Measurements from ENCODE around the gene ZBTB20. TPM values are rescaled to one million over a fixed set of nuclear protein-coding genes. Genes with fewer than 3 reads are reported as not detected.

Gene ZBTB20
- total and polyA plus RNA-seq, 5 donors from 2014 or later = 10.1 to 58.2 (median 13.2) TPM

GRCh38 chr3:114718898-114719210, 428.2 kb downstream of the ZBTB20 start:
- H3K36me3 Mint-ChIP-seq = peaks cover 16% of the 10 kb centered on the region
- peaks cover 0 to 1% (median 0%) of the 10 kb centered on the region in 7 donors for H3K9me3 Mint-ChIP-seq
- Histone ChIP-seq H3K4me1 (ENCODE audit: control insufficient read depth, insufficient read depth, low read length, poor library complexity, severe bottlenecking) (peaks cover 18% of the 10 kb centered on the region), H3K27ac (ENCODE audit: insufficient read depth, low read length, poor library complexity, severe bottlenecking) (no peak overlapping the region), H3K36me3 (ENCODE audit: control insufficient read depth, insufficient read depth, low read length) (no peaks in the 10 kb centered on the region), H3K27me3 (ENCODE audit: control insufficient read depth, insufficient read depth, low read length) (no peaks in the 10 kb centered on the region), H3K9me3 (ENCODE audit: control insufficient read depth in 2 of 2, low read length in 2 of 2) (no peaks in the 10 kb centered on the region), H3K4me3 (ENCODE audit: low read depth, low read length) (no peak overlapping the region)
- no peaks in the 10 kb centered on the region for H3K27me3 Mint-ChIP-seq
- no peak overlapping the region for H3K4me3 Mint-ChIP-seq
- ATAC-seq (ENCODE audit: low read depth in 2 of 2) (no peak), DNase-seq (no peak)
- peaks cover 30 to 54% (median 38%) of the 10 kb centered on the region in 4 donors for H3K4me1 Mint-ChIP-seq
- H3K27ac Mint-ChIP-seq = no peak overlapping the region

GRCh38 chr3:114718071-114718897, 428.8 kb downstream of the ZBTB20 start:
- Mint-ChIP-seq H3K36me3 (peaks cover 18% of the 10 kb centered on the region), H3K27me3 (no peaks in the 10 kb centered on the region), H3K4me3 (no peak overlapping the region), H3K27ac (no peak overlapping the region), H3K4me1 (peaks cover 27 to 52% (median 36%) of the 10 kb centered on the region in 4 donors), H3K9me3 (peaks cover 0 to 1% (median 0%) of the 10 kb centered on the region in 7 donors)
- DNase-seq (no peak), ATAC-seq (ENCODE audit: low read depth in 2 of 2) (no peak)
- Histone ChIP-seq H3K4me3 (ENCODE audit: low read depth, low read length) (no peak overlapping the region), H3K4me1 (ENCODE audit: control insufficient read depth, insufficient read depth, low read length, poor library complexity, severe bottlenecking) (peaks cover 18% of the 10 kb centered on the region), H3K27me3 (ENCODE audit: control insufficient read depth, insufficient read depth, low read length) (no peaks in the 10 kb centered on the region), H3K36me3 (ENCODE audit: control insufficient read depth, insufficient read depth, low read length) (no peaks in the 10 kb centered on the region), H3K9me3 (ENCODE audit: control insufficient read depth in 2 of 2, low read length in 2 of 2) (no peaks in the 10 kb centered on the region), H3K27ac (ENCODE audit: insufficient read depth, low read length, poor library complexity, severe bottlenecking) (no peak overlapping the region)

- H3K27me3 ChIP-seq (ENCODE audit: control insufficient read depth, insufficient read depth, low read length) = no peaks in the 10 kb centered on the region
- H3K27ac ChIP-seq (ENCODE audit: insufficient read depth, low read length, poor library complexity, severe bottlenecking) = no peak overlapping the region
- ATAC-seq (ENCODE audit: low read depth in 2 of 2) (no peak), DNase-seq (no peak)
- H3K9me3 Mint-ChIP-seq = peaks cover 0 to 1% (median 0%) of the 10 kb centered on the region in 7 donors
- no peaks in the 10 kb centered on the region for H3K36me3 ChIP-seq (ENCODE audit: control insufficient read depth, insufficient read depth, low read length)
- no peaks in the 10 kb centered on the region for H3K27me3 Mint-ChIP-seq
- no peaks in the 10 kb centered on the region for H3K9me3 ChIP-seq (ENCODE audit: control insufficient read depth in 2 of 2, low read length in 2 of 2)
- no peak overlapping the region for H3K4me3 ChIP-seq (ENCODE audit: low read depth, low read length)
- H3K4me1 Mint-ChIP-seq = peaks cover 14 to 38% (median 24%) of the 10 kb centered on the region in 4 donors
- peaks cover 11% of the 10 kb centered on the region for H3K4me1 ChIP-seq (ENCODE audit: control insufficient read depth, insufficient read depth, low read length, poor library complexity, severe bottlenecking)
- H3K36me3 Mint-ChIP-seq = peaks cover 18% of the 10 kb centered on the region
- H3K27ac Mint-ChIP-seq = no peak overlapping the region
- no peak overlapping the region for H3K4me3 Mint-ChIP-seq
These were observed 430.2 kb downstream of the ZBTB20 start for GRCh38 chr3:114716916-114717315.

GRCh38 chr3:114716126-114716525, 431.0 kb downstream of the ZBTB20 start:
- ATAC-seq (ENCODE audit: low read depth in 2 of 2) = no peak
- Mint-ChIP-seq H3K36me3 (peaks cover 22% of the 10 kb centered on the region), H3K4me1 (peaks cover 11 to 30% (median 17%) of the 10 kb centered on the region in 4 donors), H3K27ac (no peak overlapping the region), H3K27me3 (no peaks in the 10 kb centered on the region), H3K4me3 (no peak overlapping the region), H3K9me3 (peaks cover 0 to 1% (median 0%) of the 10 kb centered on the region in 7 donors)
- Histone ChIP-seq H3K36me3 (ENCODE audit: control insufficient read depth, insufficient read depth, low read length) (no peaks in the 10 kb centered on the region), H3K27ac (ENCODE audit: insufficient read depth, low read length, poor library complexity, severe bottlenecking) (no peak overlapping the region), H3K4me1 (ENCODE audit: control insufficient read depth, insufficient read depth, low read length, poor library complexity, severe bottlenecking) (peaks cover 3% of the 10 kb centered on the region), H3K4me3 (ENCODE audit: low read depth, low read length) (no peak overlapping the region), H3K27me3 (ENCODE audit: control insufficient read depth, insufficient read depth, low read length) (no peaks in the 10 kb centered on the region), H3K9me3 (ENCODE audit: control insufficient read depth in 2 of 2, low read length in 2 of 2) (no peaks in the 10 kb centered on the region)
- DNase-seq = no peak

DNA sequence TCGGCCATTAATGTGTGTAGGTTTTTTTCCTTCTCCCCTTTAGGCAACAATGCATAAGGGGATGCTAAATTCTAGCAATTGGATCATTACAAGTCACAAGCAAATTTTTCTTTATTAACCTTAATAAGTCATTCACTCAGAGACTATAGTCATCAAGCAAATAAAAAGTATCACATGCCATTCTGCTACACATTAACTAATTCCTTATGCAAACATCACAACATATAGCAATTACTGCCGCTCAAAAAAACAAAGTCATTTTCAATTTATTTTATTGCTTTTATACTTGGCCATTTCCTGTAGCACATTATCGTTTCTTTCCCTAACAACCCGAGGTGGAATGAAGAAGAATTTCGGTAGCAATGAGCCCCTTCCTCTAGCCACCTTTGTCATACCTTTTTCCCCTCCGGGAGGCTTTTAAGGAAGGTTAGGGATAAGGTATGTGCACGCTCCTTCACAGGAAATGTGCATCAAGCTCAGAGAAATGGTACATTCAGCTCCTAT, 432.1 kb downstream of the ZBTB20 start:
- no peaks in the 10 kb centered on the region for H3K9me3 ChIP-seq (ENCODE audit: control insufficient read depth in 2 of 2, low read length in 2 of 2)
- Mint-ChIP-seq H3K4me1 (peaks cover 8 to 23% (median 11%) of the 10 kb centered on the region in 4 donors), H3K4me3 (no peak overlapping the region), H3K27me3 (no peaks in the 10 kb centered on the region), H3K36me3 (peaks cover 30% of the 10 kb centered on the region), H3K9me3 (no peaks in the 10 kb centered on the region), H3K27ac (no peak overlapping the region)
- no peak overlapping the region for H3K27ac ChIP-seq (ENCODE audit: insufficient read depth, low read length, poor library complexity, severe bottlenecking)
- no peaks in the 10 kb centered on the region for H3K4me1 ChIP-seq (ENCODE audit: control insufficient read depth, insufficient read depth, low read length, poor library complexity, severe bottlenecking)
- ATAC-seq (ENCODE audit: low read depth in 2 of 2) = no peak
- no peaks in the 10 kb centered on the region for H3K27me3 ChIP-seq (ENCODE audit: control insufficient read depth, insufficient read depth, low read length)
- no peak for DNase-seq
- no peaks in the 10 kb centered on the region for H3K36me3 ChIP-seq (ENCODE audit: control insufficient read depth, insufficient read depth, low read length)
- H3K4me3 ChIP-seq (ENCODE audit: low read depth, low read length) = no peak overlapping the region

- peaks cover 8 to 19% (median 11%) of the 10 kb centered on the region in 4 donors for H3K4me1 Mint-ChIP-seq
- no peak overlapping the region for H3K27ac Mint-ChIP-seq
- H3K4me1 ChIP-seq (ENCODE audit: control insufficient read depth, insufficient read depth, low read length, poor library complexity, severe bottlenecking) = no peaks in the 10 kb centered on the region
- H3K27me3 ChIP-seq (ENCODE audit: control insufficient read depth, insufficient read depth, low read length) = no peaks in the 10 kb centered on the region
- H3K9me3 ChIP-seq (ENCODE audit: control insufficient read depth in 2 of 2, low read length in 2 of 2) = no peaks in the 10 kb centered on the region
- ATAC-seq (ENCODE audit: low read depth in 2 of 2) (no peak), DNase-seq (no peak)
- no peaks in the 10 kb centered on the region for H3K9me3 Mint-ChIP-seq
- no peak overlapping the region for H3K27ac ChIP-seq (ENCODE audit: insufficient read depth, low read length, poor library complexity, severe bottlenecking)
- H3K27me3 Mint-ChIP-seq = no peaks in the 10 kb centered on the region
- no peak overlapping the region for H3K4me3 ChIP-seq (ENCODE audit: low read depth, low read length)
- no peak overlapping the region for H3K4me3 Mint-ChIP-seq
- peaks cover 32% of the 10 kb centered on the region for H3K36me3 Mint-ChIP-seq
- H3K36me3 ChIP-seq (ENCODE audit: control insufficient read depth, insufficient read depth, low read length) = no peaks in the 10 kb centered on the region
These were observed 432.9 kb downstream of the ZBTB20 start for GRCh38 chr3:114714237-114714636.

- Mint-ChIP-seq H3K9me3 (no peaks in the 10 kb centered on the region), H3K4me1 (peaks cover 6 to 16% (median 11%) of the 10 kb centered on the region in 4 donors), H3K36me3 (peaks cover 31% of the 10 kb centered on the region), H3K27me3 (no peaks in the 10 kb centered on the region), H3K4me3 (no peak overlapping the region), H3K27ac (no peak overlapping the region)
- Histone ChIP-seq H3K4me1 (ENCODE audit: control insufficient read depth, insufficient read depth, low read length, poor library complexity, severe bottlenecking) (no peaks in the 10 kb centered on the region), H3K27me3 (ENCODE audit: control insufficient read depth, insufficient read depth, low read length) (no peaks in the 10 kb centered on the region), H3K9me3 (ENCODE audit: control insufficient read depth in 2 of 2, low read length in 2 of 2) (no peaks in the 10 kb centered on the region), H3K4me3 (ENCODE audit: low read depth, low read length) (no peak overlapping the region), H3K27ac (ENCODE audit: insufficient read depth, low read length, poor library complexity, severe bottlenecking) (no peak overlapping the region), H3K36me3 (ENCODE audit: control insufficient read depth, insufficient read depth, low read length) (no peaks in the 10 kb centered on the region)
- DNase-seq (no peak), ATAC-seq (ENCODE audit: low read depth in 2 of 2) (no peak)
These were observed 434.2 kb downstream of the ZBTB20 start for GRCh38 chr3:114712728-114713492.

All from CD4-positive, CD25-positive, alpha-beta regulatory T cell (primary cell).